Esophagus muscularis mucosa (tissue), 4 donors: ENCODE data around the gene SIPA1L3. TPM values are rescaled to one million over a fixed set of nuclear protein-coding genes. Genes with fewer than 3 reads are reported as not detected.
"Not testable (repeated sequence)": the region's sequence is repeated elsewhere in the genome, so short reads cannot be mapped to it uniquely, and the experiment has no call there.

Source experiments
- DNase-seq: peaks from one replicate; pipeline ENCODE4 v3.0.0-alpha.2; 2017; ENCODE audit errors: extremely low spot score
- H3K27ac ChIP-seq, 4 donors: fragments of 200-600 bp; sonication (generic); replicated peaks in 1 of 4; 1 replicate in 3 of 4; 2 replicates in 1 of 4; pipeline ENCODE4 v1.5.1; 2016 to 2019; ENCODE audit warnings: mild to moderate bottlenecking in 1 of 4
- H3K27me3 ChIP-seq, 4 donors: fragments of 200-600 bp; sonication (generic); one replicate each; pipeline versions ENCODE4 v1.5.1 to v1.6.0; 2016 to 2019
- H3K36me3 ChIP-seq, 4 donors: fragments of 200-600 bp; sonication (generic); one replicate each; pipeline ENCODE4 v1.5.1; 2016 to 2019
- H3K4me1 ChIP-seq, 4 donors: fragments of 200-600 bp; sonication (generic); one replicate each; pipeline ENCODE4 v1.5.1; 2016 to 2019
- H3K4me3 ChIP-seq, 4 donors: fragments of 200-600 bp; sonication (generic); 1 replicate in 2 of 4; 2 replicates in 2 of 4; pipeline ENCODE4 v1.5.1; 2016 to 2019; ENCODE audit warnings: mild to moderate bottlenecking in 4 of 4, moderate library complexity in 1 of 4
- H3K9me3 ChIP-seq, 4 donors: fragments of 200-600 bp; sonication (generic); 1 replicate in 3 of 4; 2 replicates in 1 of 4; pipeline ENCODE4 v1.5.1; 2016 to 2019
- EP300 ChIP-seq: sonication (generic); formaldehyde crosslinking; IDR thresholded peaks from one replicate; pipeline ENCODE4 v1.6.1; 2017; ENCODE audit warnings: antibody characterized with exemption
- POLR2A ChIP-seq: fragments of 450-650 bp; IDR thresholded peaks from one replicate; pipeline ENCODE4 v1.6.1; 2017; ENCODE audit warnings: antibody characterized with exemption, moderate library complexity, mild to moderate bottlenecking, low read depth
- POLR2AphosphoS5 ChIP-seq, 2 donors: sonication (generic); formaldehyde crosslinking; IDR thresholded peaks; one replicate each; pipeline ENCODE4 v1.6.1; 2017; ENCODE audit warnings: antibody characterized with exemption in 2 of 2
- WGBS: methylation state at CpG from one replicate; pipeline ENCODE4 v1.1.5; 2018; 5-methylcytosine and 5-hydroxymethylcytosine counted together
- intact Hi-C: fragments of 100-400 bp; cut with DNase I; formaldehyde crosslinking; loops from one replicate; pipeline ENCODE4 v1.15.1; 2023
- total RNA-seq, 4 donors: library from RNA; depleted of rRNA; stranded (reverse); fragments of >200 nt; gene quantifications; one replicate each; pipeline versions ENCODE4 v1.1.0 to v1.2.1, GENCODE V29; 2016
- TF ChIP-seq, protein P1 (sequence below), 3 experiments: fragments of 200-600 bp in 2 of 3; fragments of 450-650 bp in 1 of 3; sonication (generic) in 2 of 3; IDR thresholded peaks; one replicate each; pipeline ENCODE4 v1.5.1; 2017 to 2019; ENCODE audit warnings: antibody characterized with exemption in 3 of 3, mild to moderate bottlenecking in 2 of 3, moderate library complexity in 1 of 3

SIPA1L3 gene
- total RNA-seq, 4 donors from 2014 or later, result 10.4 to 17.9 (median 13.2) TPM

DNA sequence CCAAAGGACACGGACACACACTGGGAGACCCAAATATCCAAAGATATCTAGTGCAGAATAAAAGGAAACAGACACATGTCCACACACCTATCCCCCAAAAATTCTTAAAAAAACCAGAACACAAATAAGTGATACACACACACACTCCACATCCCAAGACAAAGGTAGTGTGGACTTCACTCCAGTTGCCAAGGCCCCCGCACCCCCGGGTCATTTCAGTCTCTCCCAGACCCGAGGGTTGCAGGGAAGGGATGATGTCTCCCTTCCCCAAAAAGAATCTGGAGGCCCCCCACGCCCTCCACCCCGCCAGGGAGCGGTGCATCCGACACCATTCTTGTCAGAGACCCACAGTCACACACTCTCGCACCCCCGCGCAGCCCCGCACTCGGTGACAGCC, 316.6 kb downstream of the SIPA1L3 start:
- no peaks in the 10 kb centered on the region for H3K36me3 ChIP-seq
- no peak for DNase-seq
- no peak overlapping the region for H3K27ac ChIP-seq
- peaks cover 16 to 20% (median 18%) of the 10 kb centered on the region in 4 donors for H3K4me1 ChIP-seq
- H3K9me3 ChIP-seq, result no peaks in the 10 kb centered on the region
- H3K27me3 ChIP-seq, result peaks cover 7 to 96% (median 63%) of the 10 kb centered on the region in 4 donors
- intact Hi-C loops, result no loop called here
- TF ChIP-seq, protein P1, sequence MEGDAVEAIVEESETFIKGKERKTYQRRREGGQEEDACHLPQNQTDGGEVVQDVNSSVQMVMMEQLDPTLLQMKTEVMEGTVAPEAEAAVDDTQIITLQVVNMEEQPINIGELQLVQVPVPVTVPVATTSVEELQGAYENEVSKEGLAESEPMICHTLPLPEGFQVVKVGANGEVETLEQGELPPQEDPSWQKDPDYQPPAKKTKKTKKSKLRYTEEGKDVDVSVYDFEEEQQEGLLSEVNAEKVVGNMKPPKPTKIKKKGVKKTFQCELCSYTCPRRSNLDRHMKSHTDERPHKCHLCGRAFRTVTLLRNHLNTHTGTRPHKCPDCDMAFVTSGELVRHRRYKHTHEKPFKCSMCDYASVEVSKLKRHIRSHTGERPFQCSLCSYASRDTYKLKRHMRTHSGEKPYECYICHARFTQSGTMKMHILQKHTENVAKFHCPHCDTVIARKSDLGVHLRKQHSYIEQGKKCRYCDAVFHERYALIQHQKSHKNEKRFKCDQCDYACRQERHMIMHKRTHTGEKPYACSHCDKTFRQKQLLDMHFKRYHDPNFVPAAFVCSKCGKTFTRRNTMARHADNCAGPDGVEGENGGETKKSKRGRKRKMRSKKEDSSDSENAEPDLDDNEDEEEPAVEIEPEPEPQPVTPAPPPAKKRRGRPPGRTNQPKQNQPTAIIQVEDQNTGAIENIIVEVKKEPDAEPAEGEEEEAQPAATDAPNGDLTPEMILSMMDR (IDR thresholded peaks at IDR 0.05), result no peak
- TF ChIP-seq POLR2AphosphoS5 (IDR thresholded peaks at IDR 0.05) (no peak), EP300 (no peak), POLR2A (no peak)
- WGBS, result 18% methylated on average over 5 of the region's 13 CpGs
- peak overlapping the region; percentile 37 to 54 (median 43) for H3K4me3 ChIP-seq

DNA sequence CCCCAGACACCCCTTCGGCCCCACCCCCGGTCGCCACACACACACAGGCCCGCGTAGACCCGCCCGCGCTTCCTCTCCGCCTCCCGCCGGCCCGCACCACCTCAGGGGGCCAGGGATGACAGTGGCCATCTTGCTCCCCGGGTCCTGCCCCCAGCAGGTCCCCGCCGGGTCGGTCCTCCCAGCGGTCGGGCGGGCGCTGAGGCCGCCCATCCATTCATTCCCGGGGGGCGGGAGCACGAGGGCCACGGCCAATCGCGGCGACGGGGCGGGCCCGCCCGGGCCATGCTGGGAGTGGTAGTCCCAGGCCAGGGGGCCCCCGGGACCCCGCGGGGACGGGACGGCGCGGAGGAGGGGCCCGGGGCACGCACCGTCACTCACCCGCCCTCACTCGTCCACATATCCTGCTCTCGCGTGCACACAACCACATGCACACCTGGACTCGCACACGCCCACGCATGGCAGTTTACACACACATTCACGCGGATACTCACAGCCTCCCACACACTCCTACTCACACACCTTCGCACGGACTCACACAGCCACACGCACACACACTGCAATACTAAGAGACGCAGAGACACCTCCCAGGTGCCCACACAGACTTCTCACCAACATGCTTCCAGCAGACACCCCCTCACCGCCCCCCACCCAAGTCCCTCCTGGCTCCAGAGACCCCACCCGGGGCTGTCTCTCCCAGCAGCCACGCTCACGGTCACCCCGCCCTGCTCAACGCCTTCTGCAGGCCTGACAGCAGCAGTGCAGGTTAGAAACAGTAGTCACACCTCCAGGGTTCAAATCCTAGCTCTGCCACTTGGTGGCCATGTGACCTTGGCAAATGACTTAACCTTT, 317.2 kb downstream of the SIPA1L3 start, which contains the start of gene DPF1:
TSS of gene DPF1 (minus strand) at position 209 of the 849 bp plus-strand sequence. CDS start at position 129, 80 bp downstream.
- no peak for DNase-seq
- WGBS, result 6% methylated on average over 26 of the region's 61 CpGs
- intact Hi-C loops, result no loop called here
- H3K9me3 ChIP-seq, result no peaks in the 10 kb centered on the region
- no peak for TF ChIP-seq EP300
- TF ChIP-seq POLR2AphosphoS5 (IDR thresholded peaks at IDR 0.05), result no peak
- no peak for TF ChIP-seq POLR2A
- TF ChIP-seq, protein P1 (IDR thresholded peaks at IDR 0.05), result no peak
- H3K27ac ChIP-seq, result no peak within 1 kb of the TSS
- peaks cover 22 to 26% (median 24%) of the 10 kb centered on the region in 4 donors for H3K4me1 ChIP-seq
- peaks cover 13 to 96% (median 69%) of the 10 kb centered on the region in 4 donors for H3K27me3 ChIP-seq
- peak within 1 kb of the TSS; percentile 37 to 54 (median 43) for H3K4me3 ChIP-seq
- no peaks in the 10 kb centered on the region for H3K36me3 ChIP-seq

DNA sequence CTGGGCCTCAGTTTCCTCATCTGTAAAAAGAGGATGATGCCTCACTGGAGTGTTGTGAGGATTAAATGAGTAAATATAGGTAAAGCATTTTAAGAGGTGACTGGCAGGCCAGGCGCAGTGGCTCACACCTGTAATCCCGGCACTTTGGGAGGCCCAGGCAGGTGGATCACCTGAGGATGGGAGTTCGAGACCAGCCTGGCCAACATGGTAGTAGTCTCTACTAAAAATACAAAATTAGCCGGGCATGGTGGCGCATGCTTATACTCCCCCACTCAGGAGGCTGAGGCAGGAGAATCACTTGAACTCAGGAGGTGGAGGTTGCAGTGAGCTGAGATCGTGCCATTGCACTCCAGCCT, 317.8 kb downstream of the SIPA1L3 start:
- 94% methylated on average over 6 of the region's 6 CpGs for WGBS
- H3K36me3 ChIP-seq, H3K4me3 ChIP-seq, H3K9me3 ChIP-seq, intact Hi-C loops, DNase-seq, H3K27ac ChIP-seq: not testable (repeated sequence)
- H3K4me1 ChIP-seq, result peaks cover 23 to 32% (median 29%) of the 10 kb centered on the region in 4 donors
- H3K27me3 ChIP-seq, result peaks cover 16 to 96% (median 71%) of the 10 kb centered on the region in 4 donors

DNA sequence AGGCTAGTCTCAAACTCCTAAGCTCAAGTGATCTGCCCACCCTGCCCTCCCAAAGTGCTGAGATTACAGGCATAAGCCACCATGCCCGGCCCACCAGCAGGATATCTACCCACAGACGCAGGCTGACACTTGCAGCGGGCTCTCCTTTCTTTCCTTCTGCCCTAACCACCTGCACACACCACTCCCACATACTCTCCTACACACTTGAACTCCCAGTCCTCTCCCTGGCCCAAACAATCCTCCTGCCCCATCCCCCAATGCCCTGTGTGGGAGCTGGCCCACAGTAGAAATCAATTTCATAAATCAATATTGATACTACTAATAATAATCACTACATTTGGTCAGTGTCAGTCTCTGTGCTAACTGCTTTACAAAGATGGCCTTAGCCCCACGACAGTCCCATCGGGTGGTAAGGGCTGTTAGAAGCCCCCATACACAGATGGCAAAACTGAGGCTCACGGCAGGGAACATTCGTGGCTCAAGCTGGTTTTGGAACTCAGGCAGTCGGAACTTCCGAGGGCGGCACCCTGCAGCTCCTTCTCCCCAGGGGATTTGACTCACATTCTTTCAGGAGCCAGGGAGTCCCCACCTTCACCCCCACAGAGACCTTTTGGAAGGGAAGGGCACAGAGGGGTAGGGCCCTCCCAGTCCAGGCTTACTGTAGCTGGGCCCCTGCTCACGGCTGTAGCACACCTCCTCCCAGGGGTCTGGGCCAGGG, 320.4 kb downstream of the SIPA1L3 start:
- Histone ChIP-seq H3K36me3 (no peaks in the 10 kb centered on the region), H3K27ac (no peak overlapping the region), H3K9me3 (no peaks in the 10 kb centered on the region), H3K4me3 (no peak overlapping the region), H3K4me1 (peaks cover 23 to 34% (median 29%) of the 10 kb centered on the region in 4 donors), H3K27me3 (peaks cover 18 to 100% (median 74%) of the 10 kb centered on the region in 4 donors)
- intact Hi-C loops, result no loop called here
- DNase-seq, result no peak
- no peak for TF ChIP-seq EP300
- TF ChIP-seq POLR2AphosphoS5 (IDR thresholded peaks at IDR 0.05), result no peak
- no peak for TF ChIP-seq POLR2A
- TF ChIP-seq, protein P1 (IDR thresholded peaks at IDR 0.05), result no peak
- WGBS, result 79% methylated on average over 9 of the region's 11 CpGs

DNA sequence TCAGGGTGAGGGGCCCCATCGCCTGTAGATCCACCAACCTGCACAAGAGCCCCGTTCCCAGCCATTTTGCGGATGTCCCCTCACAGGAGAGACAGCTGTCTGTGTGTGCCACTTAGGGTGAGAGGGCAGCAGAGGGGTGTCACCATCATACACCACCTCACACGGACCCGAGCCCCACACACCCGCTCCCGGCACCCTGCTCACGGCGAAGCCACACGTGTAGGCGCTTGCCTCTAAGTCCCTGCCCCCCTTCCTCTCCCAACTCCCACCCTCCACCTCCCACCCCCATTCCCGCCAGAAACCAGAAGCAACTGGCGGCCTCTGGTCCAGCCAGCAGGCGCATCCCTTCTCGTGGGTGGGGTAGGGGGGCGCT, 321.0 kb downstream of the SIPA1L3 start:
- Histone ChIP-seq H3K27ac (no peak overlapping the region), H3K27me3 (peaks cover 18 to 100% (median 73%) of the 10 kb centered on the region in 4 donors), H3K9me3 (no peaks in the 10 kb centered on the region), H3K4me1 (peaks cover 23 to 34% (median 29%) of the 10 kb centered on the region in 4 donors), H3K4me3 (peak overlapping the region in 1 of 4 donors; percentile 12), H3K36me3 (no peaks in the 10 kb centered on the region)
- no peak for TF ChIP-seq POLR2AphosphoS5 (IDR thresholded peaks at IDR 0.05)
- TF ChIP-seq POLR2A, result no peak
- no peak for TF ChIP-seq EP300
- TF ChIP-seq, protein P1 (IDR thresholded peaks at IDR 0.05), result no peak
- WGBS, result 28% methylated on average over 12 of the region's 16 CpGs
- DNase-seq, result no peak
- intact Hi-C loops, result no loop called here
